Adrenal gland (tissue), 12 donors: Measurements from ENCODE around the gene SPTB. TPM values are rescaled to one million over a fixed set of nuclear protein-coding genes. Genes with fewer than 3 reads are reported as not detected.

ENCODE experiments used
- DNase-seq, 7 donors: peaks; one replicate each; pipeline ENCODE4 v3.0.0-alpha.2; 2019 to 2020
- H3K27ac ChIP-seq, 5 donors: fragments of 200-600 bp; sonication (generic) in 4 of 5; 1 replicate in 3 of 5; 2 replicates in 2 of 5; pipeline versions ENCODE4 v1.5.1 to v1.8.0; 2016 to 2020; ENCODE audit warnings: mild to moderate bottlenecking in 1 of 5
- H3K27me3 ChIP-seq: fragments of 200-600 bp; 2 replicates; pipeline ENCODE4 v1.8.0; 2021
- H3K36me3 ChIP-seq, 2 donors: fragments of 200-600 bp; replicated peaks in 1 of 2; 1 replicate in 1 of 2; 2 replicates in 1 of 2; pipeline versions ENCODE4 v1.5.1 to v1.8.0; 2018 to 2022
- H3K4me1 ChIP-seq, 2 donors: fragments of 200-600 bp; replicated peaks in 1 of 2; 1 replicate in 1 of 2; 2 replicates in 1 of 2; pipeline versions ENCODE4 v1.5.1 to v1.8.0; 2018 to 2021
- H3K4me3 ChIP-seq, 4 donors: fragments of 200-600 bp; sonication (generic) in 3 of 4; one replicate each; pipeline ENCODE4 v1.5.1; 2016 to 2018
- H3K9me3 ChIP-seq, 3 donors: fragments of 200-600 bp; sonication (generic) in 1 of 3; replicated peaks in 1 of 3; 1 replicate in 2 of 3; 2 replicates in 1 of 3; pipeline versions ENCODE4 v1.5.1 to v1.8.0; 2016 to 2021
- POLR2A ChIP-seq, 2 donors: fragments of 450-650 bp; IDR thresholded peaks; one replicate each; pipeline ENCODE4 v1.6.1; 2017; ENCODE audit warnings: antibody characterized with exemption in 2 of 2, mild to moderate bottlenecking in 2 of 2, moderate library complexity in 1 of 2
- WGBS, 4 donors: extraction: QIAGEN DNeasy Blood & Tissue Kit in 2 of 4; methylation state at CpG; one replicate each; pipeline versions ENCODE4 v1.1.5 to v1.1.7; 2013 to 2017; 5-methylcytosine and 5-hydroxymethylcytosine counted together
- intact Hi-C, 2 donors: fragments of 100-400 bp; cut with DNase I; formaldehyde crosslinking; loops; one replicate each; pipeline versions ENCODE4 v1.14.1 to v1.15.0; 2022 to 2023
- polyA plus RNA-seq, 3 donors: library from polyadenylated mRNA; stranded (reverse); fragments of 200-250 nt in 2 of 3; fragments of 350-450 nt in 1 of 3; fragmentation: Illumina TruSeq in 1 of 3; extraction: RNeasy Lipid Tissue Mini Kit (QIAGEN cat#74804) in 1 of 3; gene quantifications; one replicate each; pipeline ENCODE4 v1.2.3, GENCODE V29; 2013 to 2014
- total RNA-seq, 9 donors: library from RNA; depleted of rRNA in 4 of 9; stranded (reverse); fragments of >200 nt in 4 of 9; fragments of 120-200 nt in 1 of 9; fragmentation: NEBNext Ultra II Directional in 1 of 9; extraction: Animal tissue kit (Norgen Biotek cat#: 25700) in 1 of 9; gene quantifications; one replicate each; pipeline versions ENCODE4 v1.1.0 to v1.2.4, GENCODE V29; 2013 to 2023
- TF ChIP-seq, protein P1 (sequence below), 6 experiments: fragments of 450-650 bp in 4 of 6; fragments of 200-600 bp in 2 of 6; sonication (generic) in 1 of 6; IDR thresholded peaks; 1 replicate in 5 of 6; 2 replicates in 1 of 6; pipeline versions ENCODE4 v1.5.1 to v1.8.0; 2016 to 2021; ENCODE audit warnings: antibody characterized with exemption in 6 of 6, mild to moderate bottlenecking in 2 of 6, moderate library complexity in 1 of 6
- donor health status: healthy with polysubstance abuse.
- donor health status: Bipolar disorder and iron deficiency.
- donor health status: DM: yes; HTN: yes; CAD: no.
- donor health status: DM: no; HTN: no; CAD: no.
- donor health status: DM: no; HTN: no; CAD: no.
- donor health status: DM: yes; HTN: yes; CAD: no.

Gene SPTB
- total and polyA plus RNA-seq, 12 donors: 0.18 to 14.5 (median 1.2) TPM

DNA sequence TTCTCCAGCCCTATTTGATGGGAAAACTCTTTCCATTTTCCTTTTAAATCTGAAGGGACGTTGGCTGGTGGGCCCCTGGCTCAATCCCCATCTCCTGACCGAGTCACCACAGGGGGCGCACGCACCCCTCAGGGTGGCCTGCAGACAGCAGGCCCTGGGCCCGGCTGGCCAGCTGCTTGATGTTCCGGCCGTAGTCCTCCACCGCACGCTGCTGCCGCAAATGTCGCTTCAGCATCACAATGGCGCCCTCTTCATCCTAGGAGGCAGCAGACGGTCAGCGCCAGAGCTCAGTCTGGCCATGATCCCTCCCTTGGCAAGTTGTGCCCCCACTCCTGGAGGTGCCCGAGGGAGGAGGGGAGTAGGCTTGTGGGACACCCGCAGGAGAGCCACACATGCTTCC lies 105.4 kb downstream of the SPTB start:
- TF ChIP-seq, protein P1, sequence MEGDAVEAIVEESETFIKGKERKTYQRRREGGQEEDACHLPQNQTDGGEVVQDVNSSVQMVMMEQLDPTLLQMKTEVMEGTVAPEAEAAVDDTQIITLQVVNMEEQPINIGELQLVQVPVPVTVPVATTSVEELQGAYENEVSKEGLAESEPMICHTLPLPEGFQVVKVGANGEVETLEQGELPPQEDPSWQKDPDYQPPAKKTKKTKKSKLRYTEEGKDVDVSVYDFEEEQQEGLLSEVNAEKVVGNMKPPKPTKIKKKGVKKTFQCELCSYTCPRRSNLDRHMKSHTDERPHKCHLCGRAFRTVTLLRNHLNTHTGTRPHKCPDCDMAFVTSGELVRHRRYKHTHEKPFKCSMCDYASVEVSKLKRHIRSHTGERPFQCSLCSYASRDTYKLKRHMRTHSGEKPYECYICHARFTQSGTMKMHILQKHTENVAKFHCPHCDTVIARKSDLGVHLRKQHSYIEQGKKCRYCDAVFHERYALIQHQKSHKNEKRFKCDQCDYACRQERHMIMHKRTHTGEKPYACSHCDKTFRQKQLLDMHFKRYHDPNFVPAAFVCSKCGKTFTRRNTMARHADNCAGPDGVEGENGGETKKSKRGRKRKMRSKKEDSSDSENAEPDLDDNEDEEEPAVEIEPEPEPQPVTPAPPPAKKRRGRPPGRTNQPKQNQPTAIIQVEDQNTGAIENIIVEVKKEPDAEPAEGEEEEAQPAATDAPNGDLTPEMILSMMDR (IDR thresholded peaks at IDR 0.05): no peak
- no peak for TF ChIP-seq POLR2A (IDR thresholded peaks at IDR 0.05)
- Histone ChIP-seq H3K27ac (no peak overlapping the region), H3K4me1 (peaks cover 0 to 4% of the 10 kb centered on the region in 2 donors), H3K27me3 (no peaks in the 10 kb centered on the region), H3K9me3 (no peaks in the 10 kb centered on the region), H3K36me3 (no peaks in the 10 kb centered on the region), H3K4me3 (no peak overlapping the region)
- WGBS, 4 donors: 87 to 96% (median 93%) methylated on average over 4 to 16 of the region's 16 CpGs
- DNase-seq: no peak
- intact Hi-C loops: no loop called here

DNA sequence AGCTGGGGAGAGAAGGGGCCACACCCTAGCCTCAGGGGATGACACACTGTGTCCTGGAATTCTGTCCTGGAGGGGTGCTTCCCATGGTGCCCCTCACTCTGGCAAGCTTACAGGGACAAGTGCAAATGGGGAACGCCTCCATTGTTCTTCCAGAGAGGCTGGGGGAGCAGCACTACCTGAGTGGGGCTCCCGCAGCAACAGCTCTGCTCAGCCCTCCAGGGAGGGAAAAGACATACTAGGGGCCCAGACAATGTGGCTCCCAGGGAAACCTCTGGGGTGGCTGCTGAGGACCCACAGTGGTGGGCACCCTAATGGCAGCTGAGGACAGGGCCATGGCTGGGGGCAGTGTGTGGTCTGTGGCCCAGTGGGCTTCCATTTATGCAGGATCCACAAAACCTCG lies 106.1 kb downstream of the SPTB start:
- Histone ChIP-seq H3K27me3 (no peaks in the 10 kb centered on the region), H3K4me1 (peaks cover 0 to 4% of the 10 kb centered on the region in 2 donors), H3K4me3 (no peak overlapping the region), H3K36me3 (no peaks in the 10 kb centered on the region), H3K27ac (no peak overlapping the region), H3K9me3 (no peaks in the 10 kb centered on the region)
- TF ChIP-seq, protein P1 (IDR thresholded peaks at IDR 0.05): no peak
- no peak for TF ChIP-seq POLR2A (IDR thresholded peaks at IDR 0.05)
- no peak for DNase-seq
- intact Hi-C loops: no loop called here
- WGBS, 4 donors: 73 to 97% (median 88%) methylated on average over 1 to 3 of the region's 3 CpGs

DNA sequence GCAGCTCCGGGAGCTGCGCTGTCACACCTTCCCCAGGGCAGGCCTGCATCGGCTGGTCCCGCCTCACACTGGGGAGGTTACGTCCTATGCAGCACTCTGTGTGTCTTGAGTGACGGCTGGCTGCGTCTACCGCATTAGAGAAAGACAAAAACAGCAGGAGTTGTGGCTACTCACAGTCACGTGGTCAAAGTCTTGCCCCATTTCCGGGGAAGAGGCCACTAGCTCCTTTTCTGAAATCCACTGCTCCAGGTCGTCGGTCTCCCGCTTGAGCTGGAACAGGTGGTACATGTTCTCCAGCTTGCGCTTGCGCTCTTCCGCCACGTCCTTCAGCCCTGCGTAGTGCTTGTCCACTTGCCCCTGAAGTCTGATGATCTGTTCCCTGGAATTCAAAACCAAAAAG lies 106.7 kb downstream of the SPTB start:
- intact Hi-C loops: no loop called here
- H3K36me3 ChIP-seq: no peaks in the 10 kb centered on the region
- no peak overlapping the region for H3K27ac ChIP-seq
- no peak for DNase-seq
- H3K27me3 ChIP-seq: no peaks in the 10 kb centered on the region
- H3K4me3 ChIP-seq: no peak overlapping the region
- TF ChIP-seq, protein P1 (IDR thresholded peaks at IDR 0.05): no peak
- no peak for TF ChIP-seq POLR2A (IDR thresholded peaks at IDR 0.05)
- 88 to 95% (median 93%) methylated on average over 13 to 18 of the region's 18 CpGs for WGBS, 4 donors
- no peaks in the 10 kb centered on the region for H3K4me1 ChIP-seq
- no peaks in the 10 kb centered on the region for H3K9me3 ChIP-seq

DNA sequence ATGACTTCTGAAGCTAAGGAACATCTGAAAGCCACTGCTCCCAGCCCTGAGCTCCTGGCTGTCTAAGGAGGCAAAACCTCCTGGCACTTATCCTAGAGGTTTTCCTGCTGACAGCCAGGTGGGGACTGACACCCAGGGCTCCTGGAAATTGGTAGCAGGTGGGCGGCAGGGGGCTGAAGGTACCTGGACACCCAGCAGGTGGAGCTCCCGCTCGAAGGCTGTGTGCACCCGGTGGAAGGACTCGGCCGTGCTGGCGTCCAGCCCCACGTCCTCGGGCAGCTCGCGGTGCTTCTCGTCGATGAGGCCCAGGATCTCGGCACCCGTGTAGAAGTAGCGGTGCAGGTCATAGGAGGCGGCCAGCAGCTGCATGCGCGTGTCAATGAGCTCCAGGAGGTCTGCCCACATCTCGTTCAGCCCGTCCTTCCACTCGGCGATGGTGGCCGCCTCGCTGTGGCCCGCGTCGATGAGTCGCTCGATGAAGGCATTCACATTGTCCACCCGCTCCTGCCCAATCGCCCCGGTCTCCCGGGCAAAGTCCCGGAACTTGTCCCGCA lies 107.2 kb downstream of the SPTB start:
- DNase-seq: no peak
- Histone ChIP-seq H3K27ac (no peak overlapping the region), H3K36me3 (no peaks in the 10 kb centered on the region), H3K27me3 (no peaks in the 10 kb centered on the region), H3K4me3 (no peak overlapping the region), H3K4me1 (no peaks in the 10 kb centered on the region), H3K9me3 (no peaks in the 10 kb centered on the region)
- 87 to 95% (median 95%) methylated on average over 20 to 36 of the region's 36 CpGs for WGBS, 4 donors
- TF ChIP-seq POLR2A (IDR thresholded peaks at IDR 0.05): no peak
- TF ChIP-seq, protein P1 (IDR thresholded peaks at IDR 0.05): no peak
- intact Hi-C loops: no loop called here
